ENCODE data around the gene DDX23. TPM values are rescaled to one million over a fixed set of nuclear protein-coding genes. Genes with fewer than 3 reads are reported as not detected.
A peak's percentile ranks its signal among the peaks of the same experiment; 100 is the strongest.

DDX23 gene
- total RNA-seq, 2 experiments from 2014 or later: 117 to 127 TPM

DNA sequence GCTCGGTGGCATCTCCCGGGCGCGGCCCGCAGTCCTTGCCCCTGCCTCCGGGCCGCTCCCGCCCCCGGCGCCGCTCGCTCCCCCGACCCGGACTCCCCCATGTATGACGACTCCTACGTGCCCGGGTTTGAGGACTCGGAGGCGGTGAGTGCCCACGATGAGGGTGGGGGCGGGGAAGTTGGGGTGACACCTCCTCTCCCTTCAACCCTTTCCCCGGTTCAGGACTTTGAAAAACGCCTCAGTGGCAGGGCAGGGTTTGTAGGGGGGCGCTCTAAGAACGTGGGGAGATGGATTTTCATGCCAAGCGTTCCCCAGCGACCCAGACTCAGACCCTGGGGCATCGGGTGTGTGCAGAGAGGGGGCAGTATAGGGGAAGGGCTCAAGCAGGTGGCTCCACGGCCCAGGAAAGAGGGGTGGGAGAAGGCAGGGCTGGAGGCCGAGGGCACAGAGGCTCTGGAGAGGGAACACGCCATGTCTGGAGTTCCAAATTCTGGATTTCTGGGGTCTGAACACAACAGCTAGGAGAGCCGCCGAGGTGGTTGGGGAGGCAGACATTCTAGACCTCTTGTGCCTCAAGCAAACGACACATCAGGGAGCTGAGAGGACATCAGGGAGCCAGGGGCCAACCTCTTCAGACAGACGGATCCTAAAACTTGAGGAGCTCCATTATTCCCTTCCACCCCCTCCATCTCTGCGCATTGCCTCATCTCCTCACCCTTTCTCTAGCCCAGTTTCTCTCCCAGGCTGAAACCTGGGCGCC lies 33.0 kb downstream of the DDX23 start:
- CTCF ChIA-PET: interaction anchor here (1.0 to 1.9 kb wide), 7 partner anchors 21 to 148 kb away, joined by 3 to 5 read pairs (median 4); partner anchors contain the start of gene DDX23
- POLR2A ChIA-PET: interaction anchor here (0.9 to 2.2 kb wide), 3 partner anchors 12 to 54 kb away, joined by 3 to 8 read pairs (median 6); partner anchors contain the start of gene DDX23
- Mint-ChIP-seq H3K36me3 (ENCODE audit: low read depth) (no peaks in the 10 kb centered on the region), H3K27ac (peak overlapping the region; percentile 47), H3K27me3 (peaks cover 22% of the 10 kb centered on the region), H3K9me3 (no peaks in the 10 kb centered on the region), H3K4me3 (peak overlapping the region; percentile 98), H3K4me1 (peaks cover 40% of the 10 kb centered on the region)
- peak; percentile 60 for DNase-seq

DNA sequence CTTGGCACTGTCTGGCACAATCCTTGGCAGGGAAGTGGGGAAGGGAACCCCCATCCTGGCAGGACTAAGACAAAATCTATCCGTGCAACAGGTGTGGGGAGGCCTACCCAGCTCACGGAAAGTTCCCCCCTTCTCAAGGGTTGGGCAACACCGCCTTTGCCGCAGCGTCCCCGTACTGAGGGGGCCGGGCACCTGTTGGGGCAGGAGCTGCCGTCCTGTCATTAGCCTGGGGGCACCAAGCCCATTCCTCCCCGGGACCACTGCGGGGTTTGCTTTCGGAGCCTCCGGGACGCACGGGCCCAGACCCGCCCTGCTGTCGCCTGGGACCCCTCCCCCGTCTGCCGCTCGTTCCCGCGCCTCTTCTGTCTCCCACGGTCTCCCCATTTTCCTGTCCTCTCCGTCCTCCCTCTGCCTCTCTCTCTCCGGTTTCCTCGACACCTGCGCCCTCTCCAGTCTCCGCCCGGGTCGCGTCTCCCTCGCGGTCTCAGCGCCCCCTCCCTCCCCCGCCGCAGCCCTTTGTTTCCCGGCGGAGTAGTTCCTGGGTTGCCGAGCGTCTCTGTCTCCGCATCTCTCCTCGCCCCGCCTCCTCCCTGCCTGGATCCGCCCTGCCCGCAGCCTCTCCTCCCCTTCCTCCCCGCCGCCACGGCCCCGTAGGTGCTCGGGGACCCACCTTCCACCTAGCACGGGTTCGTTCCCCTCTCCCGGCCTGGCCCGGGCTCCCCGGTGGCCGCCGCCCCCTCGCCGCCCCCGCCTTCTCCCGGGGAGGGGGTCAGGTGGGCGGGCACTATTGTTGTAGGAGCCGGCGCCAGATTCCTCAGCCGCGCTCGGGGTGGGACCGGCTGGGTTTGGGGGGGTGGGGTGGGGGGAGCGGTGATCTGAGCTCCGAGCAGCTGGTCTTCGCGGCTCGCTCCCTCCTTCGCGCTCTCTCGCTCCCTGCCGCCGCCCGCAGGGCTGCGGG lies 33.8 kb downstream of the DDX23 start, which contains the start of gene CACNB3:
TSS of gene CACNB3 (plus strand) at position 624 of the 958 bp plus-strand sequence. CDS start 434 bp downstream, outside the sequence.
- H3K36me3 Mint-ChIP-seq (ENCODE audit: low read depth): no peaks in the 10 kb centered on the region
- H3K4me1 Mint-ChIP-seq: peaks cover 38% of the 10 kb centered on the region
- DNase-seq: peak; percentile 84
- H3K9me3 Mint-ChIP-seq: no peaks in the 10 kb centered on the region
- H3K27ac Mint-ChIP-seq: peak within 1 kb of the TSS; percentile 47
- H3K4me3 Mint-ChIP-seq: peak within 1 kb of the TSS; percentile 98
- CTCF ChIA-PET: interaction anchor here (0.8 to 1.9 kb wide), 3 partner anchors 22 to 149 kb away, joined by 3 to 4 read pairs (median 4); no protein-coding TSS in a partner anchor
- POLR2A ChIA-PET: interaction anchor here (1.1 to 4.2 kb wide), 4 partner anchors 7 to 136 kb away, joined by 4 to 24 read pairs (median 6); partner anchors contain the start of genes DDX23 and KANSL2
- H3K27me3 Mint-ChIP-seq: peaks cover 22% of the 10 kb centered on the region

DNA sequence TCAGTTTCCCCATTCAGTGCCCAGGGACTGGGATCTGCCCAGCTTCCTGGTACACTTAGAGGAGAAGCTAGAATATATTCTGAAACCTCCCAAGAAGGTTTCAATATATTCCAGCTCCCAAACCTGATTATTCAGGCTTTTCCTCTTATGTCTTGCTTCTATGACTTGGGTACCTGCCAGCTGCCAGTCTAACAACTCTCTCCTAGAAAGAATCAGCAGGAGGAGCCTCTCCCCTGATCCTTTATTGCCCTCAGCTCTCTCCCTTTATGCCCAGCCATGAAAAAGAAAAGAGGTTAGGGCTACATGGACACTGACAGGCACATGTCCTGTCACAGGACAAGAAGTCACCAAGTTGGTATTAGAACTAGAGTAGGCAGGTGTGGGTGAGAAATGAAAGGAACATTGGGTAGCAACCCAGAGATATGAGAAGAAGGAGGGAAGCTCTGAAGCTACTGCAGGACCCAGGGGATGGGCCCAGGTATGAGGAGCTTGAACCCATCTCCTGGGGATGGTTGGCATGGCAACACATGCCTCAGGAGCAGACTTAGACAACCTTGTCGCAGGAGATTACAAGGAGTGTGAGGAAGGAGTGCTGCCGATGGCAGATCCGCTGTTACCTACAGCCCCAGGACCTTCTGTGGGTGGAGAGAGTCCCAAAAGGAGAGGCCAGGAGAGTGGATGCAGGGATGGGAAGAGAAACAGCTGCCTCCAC lies 35.7 kb downstream of the DDX23 start:
- POLR2A ChIA-PET: interaction anchor here (1.1 to 4.2 kb wide), 7 partner anchors 9 to 315 kb away, joined by 3 to 26 read pairs (median 7); partner anchors contain the start of genes DDX23, KANSL2, RND1 and TUBA1B
- Mint-ChIP-seq H3K27ac (no peak overlapping the region), H3K9me3 (no peaks in the 10 kb centered on the region), H3K36me3 (ENCODE audit: low read depth) (no peaks in the 10 kb centered on the region), H3K4me1 (peaks cover 40% of the 10 kb centered on the region), H3K27me3 (peaks cover 22% of the 10 kb centered on the region), H3K4me3 (peak overlapping the region; percentile 98)
- DNase-seq: no peak
- CTCF ChIA-PET: interaction anchor here (0.5 to 4.6 kb wide), 10 partner anchors 9 to 1361 kb away, joined by 3 to 44 read pairs (median 10); partner anchors contain the start of gene DDX23

DNA sequence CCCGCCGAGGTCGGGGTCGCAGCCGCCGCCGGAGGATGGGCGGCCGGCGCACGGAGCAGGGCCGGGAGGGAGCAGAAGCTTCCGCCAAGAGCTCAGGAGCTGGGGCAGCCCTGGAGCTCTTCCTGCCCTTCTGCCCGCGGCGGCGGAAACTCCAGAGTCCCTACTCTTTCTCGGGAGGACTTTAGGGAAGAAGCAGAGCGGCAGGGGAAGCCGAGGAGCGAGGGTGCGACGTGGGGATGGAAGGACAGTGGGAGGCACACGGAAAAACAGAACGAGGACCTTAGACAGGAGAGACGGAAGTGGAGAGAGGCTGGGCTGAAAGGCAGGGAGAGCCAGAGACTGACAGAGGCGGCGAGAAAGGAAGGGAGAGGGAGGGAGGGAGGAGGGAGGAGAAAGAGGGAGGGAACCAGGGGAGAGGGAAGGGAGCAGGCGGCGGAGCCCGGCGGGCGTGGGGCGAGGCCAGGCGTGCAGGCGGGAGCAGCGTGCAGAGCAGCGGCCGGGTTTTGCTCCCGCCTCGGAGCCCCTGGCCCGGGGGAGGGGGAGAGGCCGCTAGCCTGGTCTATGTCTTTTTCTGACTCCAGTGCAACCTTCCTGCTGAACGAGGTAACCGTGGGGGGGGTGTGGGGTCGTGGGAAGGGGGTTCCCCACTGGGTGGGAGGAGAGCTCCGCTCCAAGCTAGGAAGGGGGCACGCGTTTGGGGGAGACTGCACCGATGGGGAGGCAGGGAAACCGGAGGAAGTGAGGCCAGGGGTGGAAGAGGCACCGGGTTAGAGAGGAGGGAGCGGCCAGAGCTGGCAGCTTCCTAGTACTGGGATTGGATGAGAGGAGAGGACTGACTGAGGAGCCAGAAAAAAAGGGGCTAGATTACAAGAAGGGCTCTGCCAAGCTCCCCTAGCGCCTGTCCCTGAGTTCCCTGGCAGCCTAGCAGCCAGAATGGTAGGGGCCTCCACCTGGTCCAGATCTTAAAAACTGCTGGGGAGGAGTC lies 36.5 kb downstream of the DDX23 start:
- peaks cover 21% of the 10 kb centered on the region for H3K27me3 Mint-ChIP-seq
- H3K9me3 Mint-ChIP-seq: no peaks in the 10 kb centered on the region
- peak; percentile 34 for DNase-seq
- H3K4me3 Mint-ChIP-seq: peak overlapping the region; percentile 98
- no peaks in the 10 kb centered on the region for H3K36me3 Mint-ChIP-seq (ENCODE audit: low read depth)
- POLR2A ChIA-PET: interaction anchor here (0.7 to 4.2 kb wide), 13 partner anchors 10 to 617 kb away, joined by 3 to 26 read pairs (median 3); partner anchors contain the start of genes DDX23, KANSL2, RND1 and TUBA1B
- H3K27ac Mint-ChIP-seq: peak overlapping the region; percentile 59
- H3K4me1 Mint-ChIP-seq: peaks cover 40% of the 10 kb centered on the region
- CTCF ChIA-PET: interaction anchor here (0.7 to 4.6 kb wide), 22 partner anchors 10 to 1362 kb away, joined by 3 to 44 read pairs (median 5); partner anchors contain the start of genes DDX23 and RND1

DNA sequence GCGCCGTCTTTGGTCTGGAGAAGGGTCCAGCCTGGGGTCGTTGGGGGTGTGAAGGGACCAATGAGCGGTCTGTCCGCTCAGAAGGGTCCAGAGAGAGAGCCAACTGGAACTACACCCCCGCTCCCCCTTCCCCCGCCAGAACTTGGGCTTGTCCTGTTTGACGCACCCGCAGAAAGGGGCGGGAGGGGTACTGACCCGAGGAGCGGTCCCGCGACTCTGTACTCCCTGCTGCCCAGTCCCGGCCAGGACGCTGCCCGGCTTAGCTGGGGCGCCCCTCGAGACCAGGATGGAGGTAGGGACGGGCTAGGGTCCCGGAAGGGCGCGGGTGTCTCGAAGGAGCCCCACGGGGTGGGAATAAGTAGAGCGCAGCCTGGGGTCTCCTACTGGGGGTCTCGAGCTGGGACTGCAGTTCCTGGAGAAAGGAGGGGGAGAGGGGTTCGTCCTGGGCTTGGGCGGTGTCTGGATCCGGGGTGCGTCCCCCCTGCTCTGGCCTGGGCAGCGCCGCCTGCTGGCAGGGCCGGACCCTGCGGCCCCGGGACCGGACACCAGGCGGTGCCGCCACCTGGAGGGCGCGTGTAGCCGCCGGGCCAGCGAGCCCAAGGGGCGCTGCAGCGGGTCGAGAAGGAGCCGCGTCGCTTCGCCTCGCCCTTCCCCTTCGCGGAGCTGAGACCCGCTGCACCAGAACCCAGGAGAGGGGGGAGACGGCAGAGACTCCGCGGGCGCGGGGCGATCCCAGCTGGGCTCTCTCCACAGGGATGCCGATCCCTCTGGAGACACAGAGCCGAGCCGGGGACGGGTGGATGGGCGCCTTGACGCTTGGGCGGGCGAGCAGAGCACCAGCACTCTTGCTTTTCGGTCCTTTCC lies 37.5 kb downstream of the DDX23 start:
- ChIA-PET POLR2A (interaction anchor here (0.7 to 4.2 kb wide), 10 partner anchors 9 to 273 kb away, joined by 3 to 26 read pairs (median 4); partner anchors contain the start of genes DDX23, KANSL2 and RND1), CTCF (interaction anchor here (0.7 to 4.6 kb wide), 22 partner anchors 10 to 183 kb away, joined by 3 to 44 read pairs (median 5); partner anchors contain the start of genes ARF3, DDX23 and RND1)
- H3K27me3 Mint-ChIP-seq: peaks cover 18% of the 10 kb centered on the region
- H3K9me3 Mint-ChIP-seq: no peaks in the 10 kb centered on the region
- peaks cover 40% of the 10 kb centered on the region for H3K4me1 Mint-ChIP-seq
- H3K4me3 Mint-ChIP-seq: peak overlapping the region; percentile 98
- DNase-seq: peak; percentile 86
- peak overlapping the region; percentile 59 for H3K27ac Mint-ChIP-seq
- no peaks in the 10 kb centered on the region for H3K36me3 Mint-ChIP-seq (ENCODE audit: low read depth)

DNA sequence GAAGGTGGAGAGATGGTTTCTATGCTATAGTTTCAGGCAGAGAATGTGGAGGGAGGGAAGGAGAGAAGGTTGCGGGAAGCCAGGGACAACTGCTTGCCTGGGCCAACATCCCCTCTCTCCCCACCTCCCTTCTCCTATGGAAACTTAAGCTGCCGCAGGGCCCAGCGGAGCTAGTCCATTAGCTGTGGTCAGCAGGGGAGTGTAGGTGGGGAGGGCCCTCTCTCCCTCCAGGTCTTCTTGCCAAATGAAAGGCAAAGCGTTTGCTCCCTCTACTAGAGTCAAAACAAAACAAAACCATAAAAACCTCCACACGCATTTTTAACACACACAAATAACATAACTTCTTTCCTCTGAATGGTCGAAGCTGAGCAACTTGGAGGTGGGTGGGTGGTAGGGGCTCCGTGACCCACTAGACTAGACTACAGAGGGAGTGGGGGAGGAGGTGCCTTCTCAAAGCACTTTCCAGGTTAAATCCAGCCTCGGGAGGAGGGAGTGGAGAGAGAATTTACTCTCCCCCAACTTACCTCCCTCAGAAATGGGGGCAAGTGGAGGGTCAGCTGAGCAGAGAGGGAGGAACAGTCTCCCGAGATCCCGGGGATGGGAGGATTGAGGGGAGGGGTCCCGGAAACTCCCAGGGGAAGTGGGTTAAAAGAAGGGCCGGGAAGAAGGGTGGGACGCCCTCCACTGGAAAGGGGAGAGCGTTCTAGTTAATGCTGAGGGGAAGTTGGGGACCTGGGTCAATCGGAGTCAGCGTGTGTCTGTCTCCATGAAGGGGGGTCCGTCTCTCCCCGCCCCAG lies 38.3 kb downstream of the DDX23 start:
- DNase-seq: no peak
- Mint-ChIP-seq H3K27ac (peak overlapping the region; percentile 47), H3K4me1 (peaks cover 35% of the 10 kb centered on the region), H3K4me3 (peak overlapping the region; percentile 98), H3K9me3 (no peaks in the 10 kb centered on the region), H3K36me3 (ENCODE audit: low read depth) (no peaks in the 10 kb centered on the region), H3K27me3 (peaks cover 17% of the 10 kb centered on the region)
- CTCF ChIA-PET: interaction anchor here (0.7 to 4.6 kb wide), 10 partner anchors 9 to 144 kb away, joined by 3 to 44 read pairs (median 6); partner anchors contain the start of genes ARF3 and DDX23
- POLR2A ChIA-PET: interaction anchor here (0.6 to 4.2 kb wide), 3 partner anchors 12 to 132 kb away, joined by 3 to 24 read pairs (median 15); partner anchors contain the start of gene KANSL2

DNA sequence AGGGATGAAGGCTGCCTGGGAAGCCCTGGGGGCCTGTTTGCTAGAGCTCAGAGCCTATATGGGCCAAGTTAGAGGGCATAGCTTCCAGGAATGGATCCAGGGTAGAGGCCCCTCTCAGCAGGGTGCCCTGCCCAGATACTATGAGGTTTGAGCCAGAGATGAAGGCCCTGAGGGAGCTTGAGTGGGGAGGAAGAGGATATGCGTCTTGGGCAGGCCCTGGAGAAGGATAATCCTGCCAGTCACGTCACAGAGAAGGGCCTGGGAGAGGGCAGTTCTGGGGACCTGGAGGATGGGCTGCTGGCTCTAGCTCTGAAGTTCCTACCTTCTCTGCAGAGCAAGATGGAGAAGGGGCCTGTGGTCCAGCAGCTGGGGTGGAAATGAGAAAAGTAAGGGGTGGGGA lies 39.6 kb downstream of the DDX23 start:
- CTCF ChIA-PET: interaction anchor here (1.2 to 4.6 kb wide), 3 partner anchors 11 to 59 kb away, joined by 3 to 32 read pairs (median 8); no protein-coding TSS in a partner anchor
- no peak overlapping the region for H3K27ac Mint-ChIP-seq
- POLR2A ChIA-PET: interaction anchor here (0.6 to 1.0 kb wide), 2 partner anchors 37 to 170 kb away, joined by 3 read pairs; no protein-coding TSS in a partner anchor
- H3K27me3 Mint-ChIP-seq: peaks cover 13% of the 10 kb centered on the region
- no peaks in the 10 kb centered on the region for H3K9me3 Mint-ChIP-seq
- DNase-seq: no peak
- H3K36me3 Mint-ChIP-seq (ENCODE audit: low read depth): no peaks in the 10 kb centered on the region
- peaks cover 27% of the 10 kb centered on the region for H3K4me1 Mint-ChIP-seq
- H3K4me3 Mint-ChIP-seq: no peak overlapping the region

DNA sequence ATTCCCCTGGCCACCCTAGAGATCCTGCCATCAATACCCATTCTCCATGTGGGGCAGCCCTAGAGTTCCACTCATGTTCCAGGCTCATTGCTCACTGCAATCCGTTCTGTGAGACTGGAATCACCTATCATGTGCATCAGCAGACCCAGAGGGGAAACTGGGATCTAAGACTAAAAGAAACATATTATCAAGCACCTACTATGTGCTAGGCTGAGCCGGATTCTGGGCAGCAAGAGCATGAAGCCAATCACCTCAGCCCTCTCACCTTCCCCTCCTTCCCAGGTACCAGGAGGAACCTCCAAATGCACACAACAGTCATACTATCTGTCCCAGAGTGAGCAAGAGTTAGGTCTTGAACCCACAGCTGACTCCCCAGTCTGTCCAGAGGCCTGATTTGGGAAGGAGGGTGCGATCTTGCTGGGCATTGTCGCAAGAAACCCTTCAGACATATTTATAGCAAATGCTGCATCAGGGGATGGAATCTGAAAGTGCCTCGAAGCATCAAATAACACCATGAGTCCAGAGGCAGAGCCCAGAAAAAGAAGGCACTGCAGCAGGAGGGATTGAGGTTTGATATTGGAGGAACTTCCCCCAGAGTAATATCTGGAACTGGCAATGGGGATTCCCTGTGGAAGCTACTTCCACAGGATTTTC lies 40.4 kb downstream of the DDX23 start:
- Mint-ChIP-seq H3K9me3 (no peaks in the 10 kb centered on the region), H3K36me3 (ENCODE audit: low read depth) (no peaks in the 10 kb centered on the region), H3K27ac (no peak overlapping the region), H3K27me3 (peaks cover 4% of the 10 kb centered on the region), H3K4me3 (no peak overlapping the region), H3K4me1 (peaks cover 19% of the 10 kb centered on the region)
- POLR2A ChIA-PET: no interaction called here
- DNase-seq: no peak
- CTCF ChIA-PET: interaction anchor here (0.9 to 4.6 kb wide), 3 partner anchors 16 to 269 kb away, joined by 5 to 32 read pairs (median 8); no protein-coding TSS in a partner anchor

DNA sequence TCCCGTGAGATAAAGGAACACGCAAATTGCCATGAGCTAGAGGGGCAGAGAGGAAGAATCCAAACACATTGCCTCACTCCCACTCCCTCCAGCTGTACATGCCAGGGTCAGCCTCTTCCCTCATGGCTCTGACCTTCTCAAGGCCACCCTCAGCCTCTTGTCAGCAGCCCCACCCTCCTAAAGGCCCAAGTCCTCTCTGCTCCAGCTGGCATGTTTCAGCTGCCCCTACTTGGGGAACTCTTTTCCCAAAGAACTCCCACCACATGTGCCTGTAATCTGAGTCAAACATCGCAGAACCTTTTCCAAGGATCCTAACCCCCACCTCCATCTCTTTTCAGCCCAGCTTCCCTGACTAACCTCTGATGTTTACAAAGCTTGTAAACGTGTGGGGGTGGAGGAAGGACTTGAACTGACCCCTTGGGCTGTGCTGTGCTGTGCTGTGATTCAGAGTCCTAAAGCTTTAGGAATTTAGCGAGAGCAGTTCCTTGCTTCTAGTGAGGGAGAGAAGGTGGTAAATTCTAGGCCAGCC lies 41.0 kb downstream of the DDX23 start:
- peaks cover 14% of the 10 kb centered on the region for H3K4me1 Mint-ChIP-seq
- ChIA-PET CTCF (interaction anchor here (0.9 to 2.6 kb wide), 2 partner anchors 57 to 268 kb away, joined by 5 to 8 read pairs; no protein-coding TSS in a partner anchor), POLR2A (no interaction called here)
- no peaks in the 10 kb centered on the region for H3K27me3 Mint-ChIP-seq
- H3K9me3 Mint-ChIP-seq: no peaks in the 10 kb centered on the region
- H3K27ac Mint-ChIP-seq: no peak overlapping the region
- H3K4me3 Mint-ChIP-seq: no peak overlapping the region
- no peaks in the 10 kb centered on the region for H3K36me3 Mint-ChIP-seq (ENCODE audit: low read depth)
- no peak for DNase-seq

Data from activated CD4-positive, alpha-beta memory T cell treated with anti-CD3 and anti-CD28 coated beads, Interleukin-2, amount 10 ng/mL, durations not matched to agents 7 days and 5 days (primary cell).